ENCODE data around the gene ACTRT2. TPM values are rescaled to one million over a fixed set of nuclear protein-coding genes. Genes with fewer than 3 reads are reported as not detected.

The ACTRT2 gene
- total RNA-seq, 1 donor from 2014 or later, result not detected

GRCh38 chr1:3070309-3070643 lies 49.0 kb downstream of the ACTRT2 start:
- no peaks in the 10 kb centered on the region for H3K36me3 Mint-ChIP-seq (ENCODE audit: unreplicated experiment)
- peaks cover 1% of the 10 kb centered on the region for H3K9me3 Mint-ChIP-seq (ENCODE audit: unreplicated experiment)
- H3K27me3 Mint-ChIP-seq (ENCODE audit: unreplicated experiment), result peaks cover 10% of the 10 kb centered on the region
- DNase-seq, result no peak
- H3K4me1 Mint-ChIP-seq (ENCODE audit: low read depth, unreplicated experiment), result no peaks in the 10 kb centered on the region
- H3K27ac Mint-ChIP-seq (ENCODE audit: unreplicated experiment), result no peak overlapping the region
- H3K4me3 Mint-ChIP-seq (ENCODE audit: unreplicated experiment), result no peak overlapping the region
- TF ChIP-seq CTCF (IDR thresholded peaks at IDR 0.05; ENCODE audit: partially characterized antibody, unreplicated experiment), result no peak

- no peak for TF ChIP-seq CTCF (IDR thresholded peaks at IDR 0.05; ENCODE audit: partially characterized antibody, unreplicated experiment)
- H3K4me1 Mint-ChIP-seq (ENCODE audit: low read depth, unreplicated experiment), result no peaks in the 10 kb centered on the region
- peaks cover 11% of the 10 kb centered on the region for H3K27me3 Mint-ChIP-seq (ENCODE audit: unreplicated experiment)
- H3K9me3 Mint-ChIP-seq (ENCODE audit: unreplicated experiment), result peaks cover 1% of the 10 kb centered on the region
- DNase-seq, result peak; percentile 41
- H3K27ac Mint-ChIP-seq (ENCODE audit: unreplicated experiment), result no peak overlapping the region
- no peak overlapping the region for H3K4me3 Mint-ChIP-seq (ENCODE audit: unreplicated experiment)
- H3K36me3 Mint-ChIP-seq (ENCODE audit: unreplicated experiment), result no peaks in the 10 kb centered on the region
These were observed 49.6 kb downstream of the ACTRT2 start for GRCh38 chr1:3070644-3071564.

- H3K36me3 Mint-ChIP-seq (ENCODE audit: unreplicated experiment), result no peaks in the 10 kb centered on the region
- TF ChIP-seq CTCF (IDR thresholded peaks at IDR 0.05; ENCODE audit: partially characterized antibody, unreplicated experiment), result no peak
- H3K27me3 Mint-ChIP-seq (ENCODE audit: unreplicated experiment), result peaks cover 11% of the 10 kb centered on the region
- DNase-seq, result no peak
- H3K4me3 Mint-ChIP-seq (ENCODE audit: unreplicated experiment), result no peak overlapping the region
- peaks cover 3% of the 10 kb centered on the region for H3K4me1 Mint-ChIP-seq (ENCODE audit: low read depth, unreplicated experiment)
- H3K27ac Mint-ChIP-seq (ENCODE audit: unreplicated experiment), result no peak overlapping the region
- peaks cover 1% of the 10 kb centered on the region for H3K9me3 Mint-ChIP-seq (ENCODE audit: unreplicated experiment)
These were observed 50.5 kb downstream of the ACTRT2 start for GRCh38 chr1:3071565-3072390.

Other genes with a start within 250 kb of the ACTRT2 start
- 0.74 TPM for gene TTC34, start 219.8 kb upstream of the ACTRT2 start, total RNA-seq (ENCODE audit: unreplicated experiment)
- gene PRDM16, start 47.7 kb downstream of the ACTRT2 start, total RNA-seq (ENCODE audit: unreplicated experiment), result 0.07 TPM

Data from glutamatergic neuron (in vitro differentiated cells).